Lower leg skin (tissue), 4 donors: ENCODE measurements around the gene KCNJ15. TPM values are rescaled to one million over a fixed set of nuclear protein-coding genes. Genes with fewer than 3 reads are reported as not detected.

Experiments
- DNase-seq, 2 donors: peaks; one replicate each; pipeline ENCODE4 v3.0.0-alpha.2; 2019; ENCODE audit warnings: low spot score in 2 of 2
- H3K4me3 ChIP-seq: fragments of 200-600 bp; sonication (generic); 2 replicates; pipeline ENCODE4 v1.5.1; 2017; ENCODE audit warnings: mild to moderate bottlenecking, low read depth; ENCODE audit not compliant: poor library complexity, severe bottlenecking
- CTCF ChIP-seq, 3 donors: fragments of 450-650 bp; IDR thresholded peaks; one replicate each; pipeline ENCODE4 v1.5.1; 2016; ENCODE audit warnings: antibody characterized with exemption in 3 of 3, mild to moderate bottlenecking in 3 of 3, moderate library complexity in 2 of 3
- POLR2A ChIP-seq, 2 donors: fragments of 450-650 bp; IDR thresholded peaks; one replicate each; pipeline ENCODE4 v1.6.1; 2016 to 2017; ENCODE audit warnings: antibody characterized with exemption in 2 of 2, mild to moderate bottlenecking in 1 of 2, moderate library complexity in 1 of 2
- WGBS, 2 donors: methylation state at CpG; one replicate each; pipeline ENCODE4 v1.1.5; 2018; 5-methylcytosine and 5-hydroxymethylcytosine counted together
- intact Hi-C: fragments of 100-400 bp; cut with DNase I; formaldehyde crosslinking; loops from one replicate; pipeline ENCODE4 v1.15.0; 2023; ENCODE audit warnings: low total_unique reads
- total RNA-seq, 4 donors: library from RNA; depleted of rRNA; stranded (reverse); fragments of >200 nt; gene quantifications; one replicate each; pipeline ENCODE4 v1.1.0, GENCODE V29; 2016

KCNJ15 gene
- total RNA-seq, 4 donors from 2014 or later = 4.2 to 55.1 (median 7.3) TPM

- intact Hi-C loops = no loop called here
- no peak for DNase-seq
- H3K4me3 ChIP-seq = no peak overlapping the region
- TF ChIP-seq POLR2A (IDR thresholded peaks at IDR 0.05) (no peak), CTCF (IDR thresholded peaks at IDR 0.05) (no peak)
- WGBS, 2 donors = 76 to 89% methylated on average over 5 of the region's 5 CpGs
Measured at GRCh38 chr21:38291874-38292273, 35.1 kb downstream of the KCNJ15 start.

- TF ChIP-seq POLR2A (IDR thresholded peaks at IDR 0.05) (no peak), CTCF (IDR thresholded peaks at IDR 0.05) (no peak)
- intact Hi-C loops = no loop called here
- no peak overlapping the region for H3K4me3 ChIP-seq
- DNase-seq = no peak
- 64 to 81% methylated on average over 5 of the region's 5 CpGs for WGBS, 2 donors
Measured at GRCh38 chr21:38293113-38293512, 36.3 kb downstream of the KCNJ15 start.

GRCh38 chr21:38293765-38294164, 37.0 kb downstream of the KCNJ15 start:
- intact Hi-C loops = no loop called here
- H3K4me3 ChIP-seq = no peak overlapping the region
- 58 to 78% methylated on average over 5 of the region's 5 CpGs for WGBS, 2 donors
- TF ChIP-seq CTCF (IDR thresholded peaks at IDR 0.05) (no peak), POLR2A (IDR thresholded peaks at IDR 0.05) (no peak)
- no peak for DNase-seq

- TF ChIP-seq CTCF (IDR thresholded peaks at IDR 0.05) (no peak), POLR2A (IDR thresholded peaks at IDR 0.05) (no peak)
- intact Hi-C loops = no loop called here
- H3K4me3 ChIP-seq = no peak overlapping the region
- DNase-seq = no peak
- WGBS, 2 donors = 94 to 95% methylated on average over 2 of the region's 2 CpGs
Measured at GRCh38 chr21:38294609-38295008, 37.8 kb downstream of the KCNJ15 start.

GRCh38 chr21:38295997-38296764, 39.4 kb downstream of the KCNJ15 start:
- H3K4me3 ChIP-seq = no peak overlapping the region
- TF ChIP-seq CTCF (IDR thresholded peaks at IDR 0.05) = no peak
- TF ChIP-seq POLR2A (IDR thresholded peaks at IDR 0.05) = no peak
- intact Hi-C loops = no loop called here
- no peak for DNase-seq
- WGBS, 2 donors = 48 to 59% methylated on average over 8 of the region's 8 CpGs

GRCh38 chr21:38297194-38297631, 40.4 kb downstream of the KCNJ15 start:
- WGBS, 2 donors = 13 to 27% methylated on average over 3 of the region's 3 CpGs
- TF ChIP-seq CTCF (IDR thresholded peaks at IDR 0.05) (no peak), POLR2A (IDR thresholded peaks at IDR 0.05) (no peak)
- DNase-seq = no peak
- intact Hi-C loops = no loop called here
- H3K4me3 ChIP-seq = no peak overlapping the region
